Natural killer cell (primary cell): ENCODE measurements around the gene TBCA. TPM values are rescaled to one million over a fixed set of nuclear protein-coding genes. Genes with fewer than 3 reads are reported as not detected.

Experiments
- ATAC-seq, 3 donors: fragments of 150-1000 bp in 2 of 3; fragments of 200-7000 bp in 1 of 3; cut with Tn5 transposase; 1 replicate in 1 of 3; 2 replicates in 2 of 3; pipeline ENCODE4 v1.10.0; 2021; ENCODE audit warnings: mild to moderate bottlenecking in 2 of 3, moderate library complexity in 2 of 3
- DNase-seq, 2 donors: peaks; one replicate each; pipeline versions ENCODE4 v3.0.0 to v3.0.0-alpha.2; 2013 to 2021; ENCODE audit warnings: mixed read lengths in 1 of 2
- H3K27ac ChIP-seq: one replicate; pipeline ENCODE4 v1.5.1; 2013; ENCODE audit warnings: mild to moderate bottlenecking, low read length
- H3K27me3 ChIP-seq: one replicate; pipeline ENCODE4 v1.6.1; 2013; ENCODE audit warnings: low read length; ENCODE audit not compliant: control insufficient read depth, insufficient read depth
- H3K36me3 ChIP-seq: one replicate; pipeline ENCODE4 v1.6.1; 2013; ENCODE audit warnings: low read length; ENCODE audit not compliant: control insufficient read depth, insufficient read depth
- H3K4me1 ChIP-seq: one replicate; pipeline ENCODE4 v1.6.1; 2013; ENCODE audit warnings: low read length; ENCODE audit not compliant: control insufficient read depth, insufficient read depth
- H3K4me3 ChIP-seq: one replicate; pipeline ENCODE4 v1.5.1; 2013; ENCODE audit warnings: low read length
- H3K9me3 ChIP-seq: one replicate; pipeline ENCODE4 v1.6.1; 2013; ENCODE audit warnings: low read length; ENCODE audit not compliant: control insufficient read depth, insufficient read depth
- H3K27ac Mint-ChIP-seq, 2 donors: one replicate each; pipeline ENCODE4 v1.8.0; 2022; ENCODE audit warnings: mild to moderate bottlenecking in 2 of 2, mixed read lengths in 2 of 2, moderate library complexity in 1 of 2
- H3K27me3 Mint-ChIP-seq, 2 donors: one replicate each; pipeline ENCODE4 v1.8.0; 2022; ENCODE audit warnings: low read depth in 2 of 2, mixed read lengths in 2 of 2
- H3K36me3 Mint-ChIP-seq: one replicate; pipeline ENCODE4 v1.8.0; 2022; ENCODE audit warnings: mixed read lengths
- H3K4me1 Mint-ChIP-seq, 2 donors: one replicate each; pipeline ENCODE4 v1.8.0; 2022; ENCODE audit warnings: mixed read lengths in 2 of 2
- H3K4me3 Mint-ChIP-seq: one replicate; pipeline ENCODE4 v1.8.0; 2022; ENCODE audit warnings: mild to moderate bottlenecking, moderate library complexity, mixed read lengths
- H3K9me3 Mint-ChIP-seq, 2 donors: one replicate each; pipeline ENCODE4 v1.8.0; 2022; ENCODE audit warnings: mixed read lengths in 2 of 2
- CTCF ChIP-seq: fragments of 200-600 bp; IDR thresholded peaks from one replicate; pipeline ENCODE4 v1.8.0; 2022; ENCODE audit warnings: antibody characterized with exemption
- WGBS: methylation state at CpG from one replicate; pipeline ENCODE4 v1.1.7; 2013; ENCODE audit warnings: missing lambda C conversion rate; ENCODE audit not compliant: insufficient coverage; 5-methylcytosine and 5-hydroxymethylcytosine counted together
- intact Hi-C: fragments of 100-400 bp; cut with micrococcal nuclease; formaldehyde crosslinking; loops from one replicate; pipeline ENCODE4 v1.14.2; 2022
- total RNA-seq, 4 donors: library from RNA; stranded (reverse); fragments of 120-200 nt in 1 of 4; gene quantifications; one replicate each; pipeline versions ENCODE4 v1.2.3 to v1.2.4, GENCODE V29; 2013 to 2022

The TBCA gene
- total RNA-seq, 3 donors from 2014 or later (not counting 1 experiment from before 2014, with no cell fraction given) = 65.0 to 72.3 (median 70.7) TPM

DNA sequence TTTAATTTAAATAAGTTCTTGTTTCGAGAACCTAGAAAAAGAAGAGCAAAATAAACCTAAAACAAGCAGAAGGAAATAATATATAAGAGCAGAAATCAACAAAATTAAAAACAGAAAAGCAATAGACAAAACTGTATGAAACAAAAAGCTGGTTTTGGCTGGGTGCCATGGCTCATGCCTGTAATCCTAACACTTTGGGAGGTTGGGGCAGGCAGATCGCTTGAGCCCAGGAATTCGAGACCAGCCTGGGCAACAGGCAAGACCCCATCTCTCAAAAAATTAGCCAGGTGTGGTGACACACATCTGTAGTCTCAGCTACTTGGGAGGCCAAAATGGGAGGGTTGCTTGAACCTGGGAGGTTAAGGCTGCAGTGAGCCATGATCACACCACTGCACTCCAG is 78.4 kb downstream of the TBCA start:
- Histone ChIP-seq H3K27me3 (no peaks in the 10 kb centered on the region), H3K4me3 (no peak overlapping the region), H3K9me3 (no peaks in the 10 kb centered on the region), H3K36me3 (peaks cover 9% of the 10 kb centered on the region), H3K27ac (no peak overlapping the region), H3K4me1 (no peaks in the 10 kb centered on the region)
- Mint-ChIP-seq H3K27ac (no peak overlapping the region), H3K4me1 (peaks cover 36 to 56% of the 10 kb centered on the region in 2 donors), H3K36me3 (no peaks in the 10 kb centered on the region), H3K4me3 (no peak overlapping the region), H3K9me3 (no peaks in the 10 kb centered on the region), H3K27me3 (no peaks in the 10 kb centered on the region)
- 100% methylated on average over 2 of the region's 3 CpGs for WGBS
- intact Hi-C loops = no loop called here
- ATAC-seq (no peak), DNase-seq (no peak)
- TF ChIP-seq CTCF = no peak

GRCh38 chr5:77696120-77696519 is 80.0 kb downstream of the TBCA start:
- no peak for DNase-seq
- Histone ChIP-seq H3K36me3 (peaks cover 9% of the 10 kb centered on the region), H3K9me3 (no peaks in the 10 kb centered on the region), H3K4me1 (no peaks in the 10 kb centered on the region), H3K4me3 (no peak overlapping the region), H3K27me3 (no peaks in the 10 kb centered on the region), H3K27ac (no peak overlapping the region)
- no CpG with 5 or more reads among the region's 1 CpG for WGBS
- Mint-ChIP-seq H3K36me3 (no peaks in the 10 kb centered on the region), H3K9me3 (no peaks in the 10 kb centered on the region), H3K4me3 (no peak overlapping the region), H3K27me3 (no peaks in the 10 kb centered on the region), H3K27ac (no peak overlapping the region), H3K4me1 (peaks cover 30 to 59% of the 10 kb centered on the region in 2 donors)
- no peak for TF ChIP-seq CTCF
- no peak for ATAC-seq
- intact Hi-C loops = no loop called here

DNA sequence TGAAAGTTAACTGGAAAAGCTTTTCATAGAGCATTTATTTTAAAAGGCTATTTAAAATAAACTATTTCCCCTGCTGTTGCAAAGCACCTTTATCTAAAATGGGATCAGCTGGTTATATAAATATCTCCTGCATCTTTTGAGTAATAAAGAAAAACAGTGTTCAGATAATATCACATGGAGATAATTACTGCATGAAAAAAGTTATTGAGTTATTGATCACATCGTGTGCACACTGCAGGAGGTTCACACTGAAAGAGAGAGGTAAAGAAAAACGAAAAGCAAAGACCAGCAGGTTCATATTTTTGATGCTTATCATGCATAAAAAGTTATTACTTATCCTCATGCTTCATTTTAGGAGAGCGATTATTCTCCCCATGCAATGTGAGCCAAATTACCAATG is 82.2 kb downstream of the TBCA start:
- no peak for DNase-seq
- H3K4me3 Mint-ChIP-seq = no peak overlapping the region
- no peak overlapping the region for H3K27ac Mint-ChIP-seq
- Histone ChIP-seq H3K27me3 (no peaks in the 10 kb centered on the region), H3K4me1 (no peaks in the 10 kb centered on the region), H3K36me3 (peaks cover 18% of the 10 kb centered on the region), H3K4me3 (no peak overlapping the region), H3K9me3 (no peaks in the 10 kb centered on the region), H3K27ac (no peak overlapping the region)
- intact Hi-C loops = no loop called here
- peaks cover 20 to 42% of the 10 kb centered on the region in 2 donors for H3K4me1 Mint-ChIP-seq
- ATAC-seq = no peak
- no peaks in the 10 kb centered on the region for H3K36me3 Mint-ChIP-seq
- 93% methylated on average over 3 of the region's 3 CpGs for WGBS
- H3K9me3 Mint-ChIP-seq = no peaks in the 10 kb centered on the region
- H3K27me3 Mint-ChIP-seq = no peaks in the 10 kb centered on the region
- no peak for TF ChIP-seq CTCF

DNA sequence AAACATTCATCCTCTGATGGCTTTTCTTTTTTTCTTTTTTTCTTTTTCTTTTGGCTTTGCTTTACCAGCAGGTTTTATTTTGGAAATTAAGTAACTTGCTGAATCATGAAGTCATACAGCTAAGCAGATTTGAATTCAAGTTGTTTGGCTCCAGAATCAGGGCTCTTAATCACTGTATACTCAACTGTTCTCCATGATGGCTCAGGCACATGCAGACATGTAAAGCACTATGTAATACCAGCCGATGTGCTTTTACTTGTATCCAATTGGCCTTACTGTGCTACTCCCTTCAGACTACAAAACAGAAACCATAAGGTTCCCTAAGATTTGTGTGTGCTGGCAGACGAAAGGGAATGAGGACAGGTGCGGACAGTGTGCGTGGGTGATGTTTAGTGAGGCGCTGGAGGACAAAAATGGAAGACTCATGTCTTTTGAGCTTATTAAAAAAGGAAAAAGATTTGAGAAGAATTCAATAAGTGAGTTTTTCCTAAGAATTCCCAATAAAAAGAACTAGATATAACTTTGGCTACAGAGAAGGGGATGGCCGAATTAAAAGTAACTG is 92.9 kb downstream of the TBCA start:
- 99% methylated on average over 5 of the region's 6 CpGs for WGBS
- no peak for TF ChIP-seq CTCF
- Histone ChIP-seq H3K27ac (no peak overlapping the region), H3K36me3 (peaks cover 3% of the 10 kb centered on the region), H3K4me1 (no peaks in the 10 kb centered on the region), H3K9me3 (no peaks in the 10 kb centered on the region), H3K4me3 (no peak overlapping the region), H3K27me3 (peaks cover 3% of the 10 kb centered on the region)
- no peak overlapping the region for H3K27ac Mint-ChIP-seq
- intact Hi-C loops = no loop called here
- no peaks in the 10 kb centered on the region for H3K9me3 Mint-ChIP-seq
- no peak for ATAC-seq
- peaks cover 1 to 3% of the 10 kb centered on the region in 2 donors for H3K27me3 Mint-ChIP-seq
- H3K4me3 Mint-ChIP-seq = no peak overlapping the region
- DNase-seq = no peak
- no peaks in the 10 kb centered on the region for H3K4me1 Mint-ChIP-seq
- H3K36me3 Mint-ChIP-seq = no peaks in the 10 kb centered on the region
